C4-2B (cell line): ENCODE data around the gene AREG.

ENCODE experiments used
- H3K27ac ChIP-seq: fragments of 450-650 bp; 2 replicates; pipeline ENCODE4 v1.5.1; 2017
- CTCF ChIP-seq: fragments of 450-650 bp; conservative IDR thresholded peaks from 2 replicates; pipeline ENCODE4 v1.5.1; 2017; ENCODE audit warnings: mild to moderate bottlenecking
- ZFX ChIP-seq: fragments of 450-650 bp; IDR thresholded peaks from 2 replicates; pipeline ENCODE4 v1.6.1; 2017

Gene AREG

GRCh38 chr4:74479009-74479408, 34.1 kb downstream of the AREG start:
- no peak for TF ChIP-seq CTCF
- no peak for TF ChIP-seq ZFX
- H3K27ac ChIP-seq, result no peak overlapping the region

- TF ChIP-seq CTCF, result no peak
- TF ChIP-seq ZFX, result no peak
- H3K27ac ChIP-seq, result no peak overlapping the region
These were observed 35.3 kb downstream of the AREG start for GRCh38 chr4:74480267-74480666.

- no peak overlapping the region for H3K27ac ChIP-seq
- TF ChIP-seq ZFX, result no peak
- no peak for TF ChIP-seq CTCF
These were observed 37.1 kb downstream of the AREG start for GRCh38 chr4:74481891-74482609.

- no peak for TF ChIP-seq CTCF
- no peak for TF ChIP-seq ZFX
- H3K27ac ChIP-seq, result no peak overlapping the region
These were observed 38.4 kb downstream of the AREG start for GRCh38 chr4:74483226-74483911.

- H3K27ac ChIP-seq, result no peak overlapping the region
- no peak for TF ChIP-seq ZFX
- TF ChIP-seq CTCF, result no peak
These were observed 42.0 kb downstream of the AREG start for GRCh38 chr4:74486905-74487304.

GRCh38 chr4:74487771-74488170, 42.8 kb downstream of the AREG start:
- H3K27ac ChIP-seq, result no peak overlapping the region
- TF ChIP-seq ZFX (no peak), CTCF (no peak)

- TF ChIP-seq ZFX (no peak), CTCF (no peak)
These were observed 45.8 kb downstream of the AREG start for GRCh38 chr4:74490736-74491135.

More at GRCh38 chr4:74490736-74491135, 45.8 kb downstream of the AREG start:
- no peak overlapping the region for H3K27ac ChIP-seq
